ENCODE data around the gene FLNC.

FLNC gene

GRCh38 chr7:128863433-128863989, 33.3 kb downstream of the FLNC start:
- DNase-seq = peak; percentile 85

GRCh38 chr7:128865303-128865702, 35.1 kb downstream of the FLNC start:
- DNase-seq = no peak

- DNase-seq = no peak
Measured at GRCh38 chr7:128865996-128866877, 36.0 kb downstream of the FLNC start.

GRCh38 chr7:128867241-128867640, 37.0 kb downstream of the FLNC start:
- no peak for DNase-seq

- peak; percentile 94 for DNase-seq
Measured at GRCh38 chr7:128867842-128868623, 37.8 kb downstream of the FLNC start.

GRCh38 chr7:128868624-128869137, 38.5 kb downstream of the FLNC start:
- DNase-seq = no peak

- DNase-seq = peak; percentile 71
Measured at GRCh38 chr7:128869138-128869943, 39.1 kb downstream of the FLNC start.

GRCh38 chr7:128869944-128870285, 39.7 kb downstream of the FLNC start:
- no peak for DNase-seq

- no peak for DNase-seq
Measured at GRCh38 chr7:128871050-128871449, 40.8 kb downstream of the FLNC start.

GRCh38 chr7:128872394-128872824, 42.2 kb downstream of the FLNC start:
- DNase-seq = peak; percentile 23

- no peak for DNase-seq
Measured at GRCh38 chr7:128873234-128873633, 43.0 kb downstream of the FLNC start.

- DNase-seq = no peak
Measured at GRCh38 chr7:128874140-128875031, 44.2 kb downstream of the FLNC start.

GRCh38 chr7:128875523-128875948, 45.3 kb downstream of the FLNC start:
- DNase-seq = no peak

GRCh38 chr7:128876127-128876526, 45.9 kb downstream of the FLNC start:
- no peak for DNase-seq

GRCh38 chr7:128876586-128876977, 46.4 kb downstream of the FLNC start:
- DNase-seq = no peak

- DNase-seq = no peak
Measured at GRCh38 chr7:128876978-128877755, 47.0 kb downstream of the FLNC start.

- no peak for DNase-seq
Measured at GRCh38 chr7:128877756-128878120, 47.5 kb downstream of the FLNC start.

- DNase-seq = no peak
Measured at GRCh38 chr7:128878226-128879105, 48.3 kb downstream of the FLNC start.

- DNase-seq = no peak
Measured at GRCh38 chr7:128879461-128879938, 49.3 kb downstream of the FLNC start.
